Medulla oblongata (tissue), 1 donor: ENCODE results near the gene PEPD.

ENCODE experiments used
- DNase-seq: peaks from one replicate; pipeline ENCODE4 v3.0.0-alpha.2; 2015; ENCODE audit errors: extremely low spot score

PEPD gene

GRCh38 chr19:33359581-33359980 is 162.0 kb downstream of the PEPD start:
- no peak for DNase-seq

- DNase-seq, result no peak
Measured at GRCh38 chr19:33358408-33358807, 163.2 kb downstream of the PEPD start.

GRCh38 chr19:33357556-33357955 is 164.0 kb downstream of the PEPD start:
- DNase-seq, result no peak

GRCh38 chr19:33355535-33355934 is 166.1 kb downstream of the PEPD start:
- no peak for DNase-seq

GRCh38 chr19:33350538-33351309 is 170.9 kb downstream of the PEPD start:
- DNase-seq, result no peak

GRCh38 chr19:33349319-33350289 is 172.0 kb downstream of the PEPD start:
- DNase-seq, result no peak

GRCh38 chr19:33348301-33349010 is 173.1 kb downstream of the PEPD start:
- DNase-seq, result no peak

GRCh38 chr19:33347300-33347699 is 174.3 kb downstream of the PEPD start:
- no peak for DNase-seq

GRCh38 chr19:33346665-33347064 is 174.9 kb downstream of the PEPD start:
- DNase-seq, result no peak

- no peak for DNase-seq
Measured at GRCh38 chr19:33345163-33345562, 176.4 kb downstream of the PEPD start.

- DNase-seq, result no peak
Measured at GRCh38 chr19:33344573-33344925, 177.0 kb downstream of the PEPD start.

GRCh38 chr19:33343859-33344572 is 177.6 kb downstream of the PEPD start:
- peak; percentile 37 for DNase-seq

GRCh38 chr19:33343301-33343700 is 178.3 kb downstream of the PEPD start:
- DNase-seq, result no peak

GRCh38 chr19:33340991-33341390 is 180.6 kb downstream of the PEPD start:
- DNase-seq, result no peak

GRCh38 chr19:33339016-33339984 is 182.3 kb downstream of the PEPD start:
- no peak for DNase-seq
